AG09309 (cell line): ENCODE data around the gene PPP1R1C.
"Not testable (repeated sequence)": the region's sequence is repeated elsewhere in the genome, so short reads cannot be mapped to it uniquely, and the experiment has no call there.

Experiments used
- DNase-seq: peaks from one replicate; pipeline ENCODE4 v3.0.0-alpha.2; 2010; ENCODE audit warnings: low read depth
- H3K4me3 ChIP-seq: 2 replicates; pipeline ENCODE4 v1.5.1; 2011; ENCODE audit warnings: mild to moderate bottlenecking, low read depth, low read length, moderate library complexity; ENCODE audit not compliant: control insufficient read depth
- TF ChIP-seq, protein P1 (sequence below): IDR thresholded peaks from 2 replicates; pipeline ENCODE4 v1.5.1; 2011; ENCODE audit warnings: mild to moderate bottlenecking, low read depth, low read length, inconsistent platforms; ENCODE audit not compliant: insufficient read depth, control insufficient read depth; ENCODE audit errors: missing control alignments

Gene PPP1R1C

DNA sequence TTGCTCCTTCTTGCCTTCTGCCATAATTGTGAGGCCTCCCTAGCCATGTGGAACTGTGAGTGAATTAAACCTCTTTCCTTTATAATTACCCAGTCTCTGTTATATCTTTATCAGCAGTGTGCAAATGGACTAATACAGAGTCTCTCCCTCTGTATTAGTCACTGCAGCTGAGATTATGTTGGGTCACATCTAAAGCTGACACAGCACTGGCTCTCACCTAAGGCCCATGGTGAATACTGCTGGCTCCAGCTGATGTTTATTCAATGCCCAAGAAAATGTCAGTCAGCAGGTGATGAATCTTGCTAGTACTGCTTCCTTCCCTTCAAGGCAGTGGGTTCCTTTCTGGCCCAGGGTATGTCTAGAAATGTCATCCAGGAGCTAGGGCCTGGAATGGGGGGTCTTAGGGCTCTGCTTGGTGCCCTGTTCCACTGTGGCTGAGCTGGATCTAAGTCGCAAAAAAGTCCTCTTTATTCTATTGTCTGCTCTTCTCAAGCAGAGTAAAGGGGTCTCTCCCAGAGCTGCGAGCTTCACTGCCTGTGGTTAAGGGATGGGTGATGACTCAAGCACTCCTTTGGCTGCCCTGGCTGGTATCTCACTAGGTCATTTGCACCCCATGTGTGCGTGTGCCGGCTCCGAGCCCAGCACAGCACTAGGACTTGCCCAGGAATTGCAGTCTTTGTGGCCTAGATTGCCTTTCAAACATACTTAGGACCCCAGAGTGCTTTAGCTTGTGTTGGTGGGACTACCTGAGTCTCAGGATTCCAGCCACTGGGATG lies 29.9 kb downstream of the PPP1R1C start:
- no peak for DNase-seq
- TF ChIP-seq, protein P1, sequence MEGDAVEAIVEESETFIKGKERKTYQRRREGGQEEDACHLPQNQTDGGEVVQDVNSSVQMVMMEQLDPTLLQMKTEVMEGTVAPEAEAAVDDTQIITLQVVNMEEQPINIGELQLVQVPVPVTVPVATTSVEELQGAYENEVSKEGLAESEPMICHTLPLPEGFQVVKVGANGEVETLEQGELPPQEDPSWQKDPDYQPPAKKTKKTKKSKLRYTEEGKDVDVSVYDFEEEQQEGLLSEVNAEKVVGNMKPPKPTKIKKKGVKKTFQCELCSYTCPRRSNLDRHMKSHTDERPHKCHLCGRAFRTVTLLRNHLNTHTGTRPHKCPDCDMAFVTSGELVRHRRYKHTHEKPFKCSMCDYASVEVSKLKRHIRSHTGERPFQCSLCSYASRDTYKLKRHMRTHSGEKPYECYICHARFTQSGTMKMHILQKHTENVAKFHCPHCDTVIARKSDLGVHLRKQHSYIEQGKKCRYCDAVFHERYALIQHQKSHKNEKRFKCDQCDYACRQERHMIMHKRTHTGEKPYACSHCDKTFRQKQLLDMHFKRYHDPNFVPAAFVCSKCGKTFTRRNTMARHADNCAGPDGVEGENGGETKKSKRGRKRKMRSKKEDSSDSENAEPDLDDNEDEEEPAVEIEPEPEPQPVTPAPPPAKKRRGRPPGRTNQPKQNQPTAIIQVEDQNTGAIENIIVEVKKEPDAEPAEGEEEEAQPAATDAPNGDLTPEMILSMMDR: no peak
- H3K4me3 ChIP-seq: no peak overlapping the region

DNA sequence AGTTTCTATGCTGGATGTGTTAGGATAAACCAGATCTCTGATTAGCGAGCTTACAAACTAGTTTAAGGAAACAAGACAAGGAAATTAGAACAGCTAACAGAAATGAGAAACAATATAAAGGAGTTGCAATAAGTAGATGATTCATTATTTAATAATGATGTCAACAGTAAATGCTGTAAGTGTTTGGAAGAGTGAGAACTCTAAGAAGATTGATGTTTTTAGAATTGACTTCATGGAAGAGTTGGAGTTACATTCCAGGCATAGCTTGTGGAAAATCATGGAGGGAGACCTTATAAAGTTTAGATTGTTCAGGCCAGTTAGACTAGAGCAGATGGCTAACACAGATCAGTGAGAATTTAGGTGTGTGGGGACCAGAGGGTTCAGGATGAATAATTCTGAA lies 32.6 kb downstream of the PPP1R1C start:
- TF ChIP-seq, protein P1: no peak
- no peak overlapping the region for H3K4me3 ChIP-seq

DNA sequence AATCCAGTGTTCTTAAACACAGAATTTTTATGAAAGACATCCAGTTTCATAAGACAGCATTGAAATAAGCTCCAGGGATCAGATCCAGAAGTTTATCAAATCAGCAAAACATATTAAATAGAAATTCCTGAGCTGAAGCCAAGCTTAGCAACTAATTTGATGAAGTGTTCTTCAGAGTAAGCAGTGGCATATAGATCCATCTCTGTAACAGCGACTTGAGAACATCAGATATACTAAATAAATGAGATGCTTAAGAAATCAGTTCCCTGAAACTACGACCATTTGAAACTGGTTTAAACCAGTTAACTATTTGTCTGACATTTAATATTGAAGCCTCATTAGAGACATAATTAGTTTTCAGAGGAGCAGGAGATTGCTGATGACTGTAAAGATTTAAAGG lies 34.1 kb downstream of the PPP1R1C start:
- DNase-seq: no peak
- TF ChIP-seq, protein P1: no peak
- H3K4me3 ChIP-seq: no peak overlapping the region

More for the DNA sequence above, 32.6 kb downstream of the PPP1R1C start:
- no peak for DNase-seq

DNA sequence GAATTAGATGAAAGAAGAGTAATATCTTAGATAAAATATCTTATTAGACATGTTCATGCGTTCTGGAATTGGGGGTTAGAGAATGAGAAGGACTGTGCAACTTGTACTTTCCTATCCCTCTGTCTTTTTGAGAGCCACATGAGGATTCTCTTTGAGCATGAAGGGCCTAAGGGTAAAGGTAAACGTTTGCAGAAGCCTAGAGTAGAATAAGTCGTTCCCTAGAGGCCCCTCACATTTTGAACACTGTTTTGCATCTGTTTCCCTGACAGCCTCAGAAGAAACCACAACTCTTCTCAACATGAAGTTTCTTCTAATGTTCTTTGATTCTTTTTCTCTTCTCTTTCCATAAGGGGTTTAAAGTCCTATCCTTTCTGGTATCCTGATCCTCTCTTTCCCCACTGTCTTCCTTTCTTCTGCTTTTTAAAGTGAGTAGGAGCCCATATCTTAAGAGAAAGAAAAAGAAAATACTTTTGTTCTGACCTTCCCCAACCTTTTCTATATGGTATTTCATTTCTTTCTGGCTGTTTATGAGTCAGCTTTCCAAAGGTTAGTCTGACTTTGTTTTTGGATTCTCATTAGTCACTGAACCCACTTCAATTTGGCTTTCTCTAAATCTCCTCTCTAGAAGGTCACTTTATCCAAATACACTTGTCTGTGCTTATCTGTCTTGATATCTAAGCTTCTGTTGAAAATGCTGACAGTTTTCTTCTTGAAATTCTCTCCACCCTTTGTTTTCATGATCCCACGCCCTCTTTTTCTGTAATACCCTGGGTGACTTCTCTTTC lies 34.8 kb downstream of the PPP1R1C start:
- TF ChIP-seq, protein P1: no peak
- no peak for DNase-seq
- no peak overlapping the region for H3K4me3 ChIP-seq

DNA sequence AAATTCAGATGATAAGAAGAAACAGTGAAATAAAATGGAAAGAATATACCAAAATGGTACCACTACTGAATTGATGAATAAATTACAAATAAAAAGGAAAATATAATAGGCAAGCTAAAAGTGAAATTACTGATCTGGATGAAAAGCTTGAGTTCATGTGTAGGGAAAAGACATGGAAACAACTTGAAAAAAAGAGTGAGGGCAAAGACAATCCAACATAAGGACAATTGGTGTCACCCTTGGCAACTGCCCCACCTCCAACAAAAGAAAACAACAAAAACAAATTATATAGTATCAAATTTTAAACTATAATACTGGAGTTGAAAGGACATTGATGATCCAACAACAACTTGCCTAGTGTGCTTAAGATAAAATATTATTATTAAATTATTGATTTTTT lies 37.6 kb downstream of the PPP1R1C start:
- TF ChIP-seq, protein P1: no peak
- H3K4me3 ChIP-seq: no peak overlapping the region
- DNase-seq: no peak

DNA sequence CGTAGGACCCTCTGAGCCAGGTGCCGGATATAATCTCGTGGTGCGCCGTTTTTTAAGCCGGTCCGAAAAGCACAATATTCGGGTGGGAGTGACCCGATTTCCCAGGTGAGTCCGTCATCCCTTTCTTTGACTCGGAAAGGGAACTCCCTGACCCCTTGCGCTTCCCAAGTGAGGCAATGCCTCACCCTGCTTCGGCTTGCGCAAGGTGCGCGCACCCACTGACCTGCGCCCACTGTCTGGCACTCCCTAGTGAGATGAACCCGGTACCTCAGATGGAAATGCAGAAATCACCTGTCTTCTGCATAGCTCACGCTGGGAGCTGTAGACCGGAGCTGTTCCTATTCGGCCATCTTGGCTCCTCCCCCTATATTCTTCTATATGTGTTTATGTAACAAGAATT lies 45.2 kb downstream of the PPP1R1C start:
- H3K4me3 ChIP-seq: not testable (repeated sequence)

DNA sequence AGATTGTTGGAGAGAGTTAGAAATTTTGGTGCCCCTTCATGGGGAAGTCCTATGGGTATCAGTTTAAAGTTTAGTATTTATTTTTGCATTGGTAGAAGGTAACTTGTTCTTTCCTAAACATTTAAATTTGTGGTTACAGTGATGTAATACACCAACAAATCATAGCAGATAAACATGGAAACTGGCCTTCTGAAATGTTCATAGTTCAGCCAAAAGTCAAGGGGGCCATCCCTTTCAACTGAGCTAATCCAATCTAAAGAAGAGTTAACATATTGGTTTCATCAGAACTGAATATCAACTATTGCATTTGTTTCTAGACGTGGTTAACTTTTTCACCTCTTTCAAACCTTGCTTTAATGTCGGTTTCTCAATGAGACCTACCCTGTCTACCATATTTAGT lies 46.3 kb downstream of the PPP1R1C start:
- TF ChIP-seq, protein P1: no peak
- H3K4me3 ChIP-seq: no peak overlapping the region
- DNase-seq: no peak

More for the DNA sequence above, 45.2 kb downstream of the PPP1R1C start:
- not testable (repeated sequence) for DNase-seq
